WERI-Rb-1 (cell line): ENCODE data around the gene GATB.

ENCODE experiments used
- DNase-seq: peaks from one replicate; pipeline ENCODE4 v3.0.0-alpha.2; 2020
- H3K27ac ChIP-seq: fragments of 250-450 bp; sonication (Bioruptor Pico); 2 replicates; pipeline ENCODE4 v1.5.1; 2020; ENCODE audit warnings: mild to moderate bottlenecking, moderate library complexity
- H3K27me3 ChIP-seq: fragments of 250-450 bp; sonication (Bioruptor Pico); 2 replicates; pipeline ENCODE4 v1.5.1; 2021; ENCODE audit warnings: mild to moderate bottlenecking, low read depth, moderate library complexity; ENCODE audit not compliant: insufficient read depth, severe bottlenecking
- H3K36me3 ChIP-seq: fragments of 250-450 bp; sonication (Bioruptor Pico); 2 replicates; pipeline ENCODE4 v1.5.1; 2020; ENCODE audit warnings: mild to moderate bottlenecking, moderate library complexity
- H3K4me3 ChIP-seq: 2 replicates; pipeline ENCODE4 v1.5.1; 2011; ENCODE audit warnings: low read depth, mild to moderate bottlenecking, control low read depth, low read length
- H3K9me3 ChIP-seq: fragments of 250-450 bp; sonication (Bioruptor Pico); 2 replicates; pipeline ENCODE4 v1.5.1; 2021; ENCODE audit warnings: mild to moderate bottlenecking, moderate library complexity; ENCODE audit not compliant: severe bottlenecking
- CTCF ChIP-seq: IDR thresholded peaks from 2 replicates; pipeline ENCODE4 v1.5.1; 2011; ENCODE audit warnings: low read depth, mild to moderate bottlenecking, control low read depth, inconsistent platforms, low read length

The GATB gene

GRCh38 chr4:151715881-151716280 is 44.9 kb downstream of the GATB start:
- Histone ChIP-seq H3K27ac (no peak overlapping the region), H3K27me3 (no peaks in the 10 kb centered on the region), H3K4me3 (no peak overlapping the region), H3K9me3 (no peaks in the 10 kb centered on the region), H3K36me3 (peaks cover 2% of the 10 kb centered on the region; the same call in 1 of the 2 replicates)
- no peak for DNase-seq
- TF ChIP-seq CTCF: no peak

- DNase-seq: peak; percentile 54
- Histone ChIP-seq H3K36me3 (no peaks in the 10 kb centered on the region; the same call in 1 of the 2 replicates), H3K27ac (no peak overlapping the region), H3K9me3 (no peaks in the 10 kb centered on the region), H3K4me3 (no peak overlapping the region), H3K27me3 (no peaks in the 10 kb centered on the region)
- TF ChIP-seq CTCF: no peak
These were observed 48.0 kb downstream of the GATB start for GRCh38 chr4:151712777-151713176.

GRCh38 chr4:151711646-151712045 is 49.2 kb downstream of the GATB start:
- Histone ChIP-seq H3K27me3 (no peaks in the 10 kb centered on the region), H3K9me3 (no peaks in the 10 kb centered on the region), H3K36me3 (peaks cover 3% of the 10 kb centered on the region; the same call in 1 of the 2 replicates), H3K4me3 (no peak overlapping the region), H3K27ac (no peak overlapping the region)
- no peak for TF ChIP-seq CTCF
- DNase-seq: no peak

- H3K27me3 ChIP-seq: no peaks in the 10 kb centered on the region
- H3K27ac ChIP-seq: no peak overlapping the region
- no peak overlapping the region for H3K4me3 ChIP-seq
- H3K36me3 ChIP-seq: peaks cover 3% of the 10 kb centered on the region; the same call in 1 of the 2 replicates
- no peak for DNase-seq
- H3K9me3 ChIP-seq: no peaks in the 10 kb centered on the region
- TF ChIP-seq CTCF: no peak
These were observed 51.2 kb downstream of the GATB start for GRCh38 chr4:151709587-151709986.

GRCh38 chr4:151709071-151709470 is 51.7 kb downstream of the GATB start:
- no peaks in the 10 kb centered on the region for H3K9me3 ChIP-seq
- H3K27me3 ChIP-seq: no peaks in the 10 kb centered on the region
- H3K4me3 ChIP-seq: no peak overlapping the region
- H3K27ac ChIP-seq: no peak overlapping the region
- peaks cover 3% of the 10 kb centered on the region; the same call in 1 of the 2 replicates for H3K36me3 ChIP-seq
- no peak for DNase-seq
- TF ChIP-seq CTCF: no peak

- Histone ChIP-seq H3K9me3 (no peaks in the 10 kb centered on the region), H3K27me3 (no peaks in the 10 kb centered on the region), H3K27ac (no peak overlapping the region), H3K36me3 (peaks cover 8% of the 10 kb centered on the region; the same call in 1 of the 2 replicates), H3K4me3 (no peak overlapping the region)
- TF ChIP-seq CTCF: no peak
- no peak for DNase-seq
These were observed 52.7 kb downstream of the GATB start for GRCh38 chr4:151708100-151708499.
